Stimulated activated CD4-positive, alpha-beta T cell treated with anti-CD3 and anti-CD28 coated beads, Interleukin-4, amount 100 ng/mL, for 1 hour (primary cell): ENCODE data around the gene ATXN1.

Experiments used
- DNase-seq: peaks from one replicate; pipeline ENCODE4 v3.0.0-alpha.2; 2020

The ATXN1 gene

DNA sequence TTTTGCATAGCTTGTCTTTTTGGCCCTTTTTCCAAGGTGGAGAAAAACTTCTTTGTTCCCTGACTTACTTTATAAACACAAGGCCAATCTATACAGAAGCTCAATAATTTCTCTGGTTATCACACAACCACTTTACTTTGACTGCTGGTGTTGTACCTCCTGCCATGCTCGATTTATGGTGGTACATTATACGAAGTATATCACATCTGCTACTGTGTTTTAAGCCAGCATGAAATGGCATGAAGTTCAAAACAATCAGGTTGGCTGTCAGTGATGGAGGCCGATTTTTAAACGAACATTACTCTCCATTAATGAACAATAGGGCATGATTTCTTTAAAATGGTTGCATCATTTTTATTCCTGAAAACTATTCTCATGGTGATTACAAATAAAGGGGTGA is 21.0 kb upstream of the ATXN1 start:
- DNase-seq = no peak

DNA sequence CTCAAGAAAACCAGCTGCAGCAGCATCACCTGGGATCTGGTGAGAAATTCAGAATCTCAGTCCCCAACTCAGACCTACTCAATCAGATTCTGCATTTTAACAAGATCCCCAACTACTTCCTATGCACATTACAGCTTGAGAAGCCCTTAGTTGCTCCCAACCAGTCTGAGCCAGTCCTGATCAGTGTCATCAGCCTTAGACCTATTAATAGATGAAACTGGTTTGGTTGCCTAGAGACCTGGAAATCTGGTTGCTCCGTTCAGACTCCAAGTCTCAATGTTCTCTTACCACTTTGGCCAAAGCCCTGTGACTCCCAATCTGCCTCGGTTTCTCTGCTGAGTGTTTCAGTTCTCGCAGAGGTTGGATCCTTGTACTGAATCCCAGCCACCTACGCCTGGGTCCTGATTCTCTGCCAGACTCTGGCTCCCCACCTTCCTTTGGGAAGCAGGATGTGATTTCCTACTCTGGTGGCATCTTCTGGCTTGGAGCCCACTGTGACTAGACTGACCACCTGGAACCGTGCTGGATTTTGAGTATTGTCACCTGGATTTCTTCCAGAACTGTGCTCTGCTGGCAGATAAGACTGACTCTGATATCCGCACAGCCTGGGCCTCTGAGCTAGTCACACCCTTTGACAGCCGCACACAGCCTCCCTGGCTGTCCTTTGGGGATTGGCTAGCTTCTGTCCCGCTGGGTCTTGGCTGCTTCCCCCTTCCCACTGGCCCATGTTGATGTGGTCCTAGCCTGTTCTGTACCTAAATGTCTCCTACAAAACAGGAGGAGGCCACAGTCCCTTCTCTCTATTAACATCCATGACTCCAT is 20.3 kb upstream of the ATXN1 start:
- no peak for DNase-seq

DNA sequence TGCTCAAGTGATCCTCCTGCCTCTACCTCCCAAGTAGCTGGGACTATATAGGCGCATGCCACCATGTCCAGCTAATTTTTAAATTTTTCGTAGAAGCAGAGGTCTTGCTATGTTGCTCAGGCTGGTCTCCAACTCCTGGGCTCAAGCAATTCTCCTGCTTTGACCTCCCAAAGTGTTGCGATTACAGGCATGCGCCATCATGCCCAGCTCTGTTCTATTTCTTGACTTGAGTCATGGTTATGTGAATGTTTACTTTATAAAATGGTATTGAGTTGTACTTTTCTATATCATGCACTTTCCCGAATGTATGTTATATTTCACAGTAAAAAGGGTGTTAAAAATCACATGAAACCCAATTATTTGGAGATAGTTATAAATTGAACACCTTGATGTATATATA is 17.3 kb upstream of the ATXN1 start:
- DNase-seq = no peak

DNA sequence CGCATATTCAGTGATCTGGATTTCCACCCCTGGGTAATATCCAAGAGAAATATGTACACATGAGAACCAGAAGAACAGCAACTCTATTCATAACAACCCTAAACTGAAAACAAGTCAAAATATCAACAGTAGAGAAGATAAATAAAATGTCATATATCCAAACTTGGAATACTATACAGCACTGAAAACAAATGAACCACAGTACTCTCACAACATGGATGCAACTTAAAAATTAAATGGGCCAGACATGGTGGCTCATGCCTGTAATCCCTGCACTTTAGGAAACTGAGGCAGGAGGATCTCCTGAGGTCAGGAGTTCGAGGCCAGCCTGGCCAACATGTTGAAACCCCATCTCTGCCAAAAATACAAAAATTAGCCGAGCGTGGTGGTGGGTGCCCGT is 16.5 kb upstream of the ATXN1 start:
- no peak for DNase-seq

DNA sequence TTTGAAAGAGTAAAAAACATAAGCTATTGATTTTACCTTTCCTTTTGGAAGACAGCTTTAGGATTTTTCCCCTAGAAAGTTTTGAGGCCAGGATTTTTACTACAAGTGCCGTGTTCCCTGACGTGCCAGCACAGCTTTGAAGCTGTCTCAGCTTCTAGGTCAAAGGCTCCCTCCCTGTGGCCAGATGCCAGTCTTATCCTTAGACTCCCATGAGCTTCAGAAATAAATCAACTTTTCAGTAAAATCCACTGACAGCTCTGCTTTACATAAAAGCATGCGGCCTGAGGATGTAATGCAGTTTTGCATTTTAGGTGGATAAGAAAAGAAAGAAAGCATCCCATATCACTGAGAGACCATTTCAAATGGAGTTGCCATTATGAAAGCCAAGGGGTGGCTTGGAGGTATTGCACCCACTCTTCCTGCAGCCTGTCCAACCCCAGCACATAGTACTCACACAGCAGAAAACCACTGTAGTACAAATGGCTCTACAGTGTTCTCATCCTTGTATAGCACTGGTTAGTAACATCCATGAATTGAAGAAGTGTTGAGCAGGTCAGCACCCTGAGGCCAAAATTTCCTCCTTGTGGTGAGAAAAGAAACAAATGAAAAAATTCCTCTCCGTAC is 15.2 kb upstream of the ATXN1 start:
- no peak for DNase-seq

DNA sequence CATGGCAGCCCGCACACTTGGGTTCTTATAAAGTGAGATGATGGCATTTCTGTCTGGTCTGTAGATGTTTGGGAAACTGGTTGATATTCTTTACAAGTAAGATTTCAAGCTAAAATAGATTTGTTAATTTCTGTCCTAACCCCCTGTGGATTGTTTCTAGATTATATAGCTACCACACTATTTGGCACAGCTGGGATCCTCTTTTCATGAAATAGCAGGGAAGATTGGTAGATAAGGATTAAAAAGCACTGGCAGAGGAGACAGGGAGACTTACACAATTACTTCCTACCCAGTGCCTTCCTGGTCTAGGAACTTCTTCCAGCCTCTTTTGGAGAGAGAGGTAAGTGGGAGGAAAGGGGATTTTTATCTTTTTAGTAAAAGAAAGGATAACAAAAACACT is 13.2 kb upstream of the ATXN1 start:
- DNase-seq = no peak

DNA sequence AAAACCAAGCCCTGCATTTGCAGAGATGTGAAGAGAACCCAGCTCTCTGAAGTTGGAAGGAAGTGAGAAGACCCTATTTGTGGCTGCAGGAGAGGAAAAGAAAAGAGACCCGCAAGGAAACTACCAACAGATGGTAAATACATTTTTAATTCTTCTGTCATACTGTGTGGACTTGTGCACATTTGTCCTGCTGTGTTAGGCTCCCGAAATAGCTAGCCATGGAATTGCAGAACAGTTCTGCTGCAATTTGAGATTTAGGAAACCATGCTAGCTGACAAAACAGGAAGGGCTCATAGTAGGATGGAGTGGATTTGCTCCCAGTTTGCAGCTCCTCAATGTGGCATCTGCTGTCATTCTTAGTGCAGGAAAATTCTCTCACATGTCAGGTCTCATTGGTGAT is 12.1 kb upstream of the ATXN1 start:
- no peak for DNase-seq

DNA sequence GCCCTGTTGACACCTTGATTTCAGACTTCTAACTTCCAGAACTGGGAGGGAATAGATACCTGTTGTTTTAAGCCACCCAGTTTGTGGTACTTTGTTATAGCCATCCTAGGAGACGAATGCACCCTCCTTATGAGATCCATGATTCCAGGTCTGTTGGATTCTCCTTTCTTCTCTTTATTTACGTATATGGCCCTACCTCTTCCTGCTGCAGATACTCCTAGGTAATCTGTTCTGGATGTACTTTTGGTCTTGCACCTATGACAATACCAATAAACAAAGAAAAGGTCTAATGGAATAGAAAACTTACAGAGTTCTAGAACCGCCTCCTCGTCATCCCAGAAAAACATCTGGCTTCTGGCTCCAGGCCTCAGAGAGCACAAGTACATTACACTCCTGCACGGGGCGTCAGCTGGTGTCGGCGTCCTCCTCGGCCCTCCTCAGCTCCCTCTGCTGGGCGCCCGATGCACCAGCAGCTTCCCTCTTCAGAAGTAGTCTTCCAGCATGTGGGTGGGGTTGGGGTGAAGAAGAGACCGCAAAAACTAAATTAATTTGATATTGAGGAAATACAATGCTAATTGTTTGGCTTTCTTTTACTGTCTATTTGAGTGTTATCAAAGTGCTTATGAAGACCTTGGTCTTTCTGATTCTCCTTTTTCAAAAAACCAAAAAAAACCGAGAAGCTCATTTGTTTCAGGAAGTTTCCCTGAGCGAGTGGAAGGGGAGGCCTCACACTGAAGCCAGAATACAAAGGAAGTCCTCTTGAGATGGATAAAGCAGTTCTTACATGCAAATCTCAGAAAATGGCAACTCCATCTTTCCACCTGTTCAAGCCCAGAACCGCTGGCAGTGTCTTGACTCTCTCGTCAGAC is 9.7 kb upstream of the ATXN1 start:
- peak; percentile 79 for DNase-seq

DNA sequence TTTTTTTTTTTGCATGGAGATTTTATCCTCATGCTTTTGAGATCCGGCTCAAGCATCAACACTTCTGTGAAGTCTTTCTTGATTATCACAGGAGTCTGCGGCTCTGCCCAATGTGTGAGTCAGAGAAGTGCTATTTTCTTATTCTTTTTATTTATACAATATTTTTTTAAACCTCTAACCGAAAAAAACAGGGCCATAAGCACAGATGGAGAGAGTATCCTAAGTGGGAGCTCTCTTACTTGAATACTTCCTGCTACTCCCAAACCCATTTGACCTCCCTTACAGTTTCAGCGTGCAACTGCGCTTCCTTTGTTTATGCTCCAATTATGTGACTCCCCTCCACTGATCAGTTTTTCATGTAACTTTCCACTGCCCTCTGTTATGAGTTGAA is 8.7 kb upstream of the ATXN1 start:
- DNase-seq = no peak

DNA sequence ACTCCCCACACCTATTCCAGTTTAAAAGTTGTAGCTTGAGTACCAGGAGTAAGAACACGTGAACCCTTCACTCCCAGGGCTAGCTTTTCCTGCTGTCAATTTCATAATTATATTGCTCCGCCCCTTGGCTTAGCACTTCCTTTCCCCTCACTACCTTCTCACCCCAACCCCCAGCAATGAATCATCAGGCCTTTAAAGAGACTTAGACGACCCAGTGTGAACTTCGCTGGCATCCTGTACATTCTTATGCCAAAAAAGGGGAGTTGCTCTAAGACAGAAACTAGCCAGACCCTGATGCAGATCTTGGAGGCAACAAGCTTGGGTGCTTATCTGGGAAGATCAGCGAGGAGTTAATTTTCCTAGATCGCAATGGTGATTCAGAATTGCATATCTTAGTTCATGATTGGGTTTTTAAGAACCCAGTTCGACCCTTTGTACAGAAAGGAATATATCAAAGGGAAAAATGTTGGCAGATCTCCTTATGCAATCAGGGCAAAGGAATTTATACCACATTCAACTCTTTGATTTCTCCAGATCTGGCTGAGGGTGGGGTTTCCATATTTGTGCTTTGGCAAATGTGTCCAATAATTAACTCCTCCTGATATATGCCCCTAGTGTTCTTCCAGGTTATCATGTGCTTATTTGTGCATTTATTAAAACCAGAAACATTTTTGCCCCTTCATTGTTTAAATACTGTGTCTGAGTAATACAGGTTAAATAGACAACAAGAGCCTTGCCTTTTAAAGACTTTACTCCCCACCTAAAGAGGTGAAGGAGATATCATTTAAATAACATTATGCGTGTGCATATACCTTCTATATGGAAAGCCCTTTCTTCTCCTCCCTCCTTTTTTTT is 8.1 kb upstream of the ATXN1 start:
- peak; percentile 51 for DNase-seq

DNA sequence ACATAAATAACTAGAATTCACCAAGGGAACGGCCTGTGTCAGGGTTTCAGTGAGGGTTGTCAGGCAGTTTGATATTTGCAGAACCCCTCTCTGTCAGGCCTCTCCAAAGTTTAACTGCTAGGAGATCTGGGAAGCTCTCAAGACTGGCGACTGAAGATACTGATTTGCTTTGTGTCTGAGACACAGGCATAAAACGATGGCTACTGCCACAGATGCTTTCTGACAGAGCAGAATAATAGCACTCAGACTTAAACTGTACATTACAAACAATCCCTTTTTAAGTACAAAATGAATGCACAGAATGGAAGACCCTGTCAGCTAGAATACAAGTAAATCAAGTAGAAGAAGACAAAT is 7.2 kb upstream of the ATXN1 start:
- no peak for DNase-seq

DNA sequence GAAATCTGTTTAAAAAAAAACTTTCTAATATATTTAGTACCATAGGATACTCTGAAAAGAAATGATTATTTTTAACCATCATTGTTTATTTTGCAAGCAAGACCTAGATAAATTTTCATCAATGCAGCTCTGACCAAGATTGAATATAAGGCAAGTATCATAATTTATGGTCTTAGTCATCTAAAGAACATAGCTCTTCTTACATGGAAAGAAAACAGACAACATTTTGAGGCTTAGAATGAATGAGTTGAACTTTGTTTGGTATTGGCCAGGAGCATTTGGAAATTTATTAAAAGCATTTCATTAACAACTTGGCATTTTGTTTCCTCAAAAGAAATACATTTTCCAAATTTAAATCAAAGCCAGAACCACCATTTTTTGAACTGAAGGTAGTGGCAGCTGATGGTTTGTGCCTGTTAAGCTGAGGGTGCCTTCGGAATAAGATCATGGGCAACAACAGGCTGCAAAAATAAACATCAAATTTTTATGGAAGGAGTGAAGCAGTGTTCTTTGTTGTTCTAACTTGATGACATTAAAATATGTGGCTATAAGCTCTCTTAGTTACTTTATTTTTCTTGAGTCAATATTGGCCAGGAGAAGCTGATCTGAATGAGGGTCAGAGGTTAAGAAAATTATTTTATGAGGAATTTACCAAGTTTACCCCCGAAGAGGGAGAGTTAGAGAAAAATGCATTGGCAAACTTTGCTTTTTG is 6.7 kb upstream of the ATXN1 start:
- DNase-seq = no peak

DNA sequence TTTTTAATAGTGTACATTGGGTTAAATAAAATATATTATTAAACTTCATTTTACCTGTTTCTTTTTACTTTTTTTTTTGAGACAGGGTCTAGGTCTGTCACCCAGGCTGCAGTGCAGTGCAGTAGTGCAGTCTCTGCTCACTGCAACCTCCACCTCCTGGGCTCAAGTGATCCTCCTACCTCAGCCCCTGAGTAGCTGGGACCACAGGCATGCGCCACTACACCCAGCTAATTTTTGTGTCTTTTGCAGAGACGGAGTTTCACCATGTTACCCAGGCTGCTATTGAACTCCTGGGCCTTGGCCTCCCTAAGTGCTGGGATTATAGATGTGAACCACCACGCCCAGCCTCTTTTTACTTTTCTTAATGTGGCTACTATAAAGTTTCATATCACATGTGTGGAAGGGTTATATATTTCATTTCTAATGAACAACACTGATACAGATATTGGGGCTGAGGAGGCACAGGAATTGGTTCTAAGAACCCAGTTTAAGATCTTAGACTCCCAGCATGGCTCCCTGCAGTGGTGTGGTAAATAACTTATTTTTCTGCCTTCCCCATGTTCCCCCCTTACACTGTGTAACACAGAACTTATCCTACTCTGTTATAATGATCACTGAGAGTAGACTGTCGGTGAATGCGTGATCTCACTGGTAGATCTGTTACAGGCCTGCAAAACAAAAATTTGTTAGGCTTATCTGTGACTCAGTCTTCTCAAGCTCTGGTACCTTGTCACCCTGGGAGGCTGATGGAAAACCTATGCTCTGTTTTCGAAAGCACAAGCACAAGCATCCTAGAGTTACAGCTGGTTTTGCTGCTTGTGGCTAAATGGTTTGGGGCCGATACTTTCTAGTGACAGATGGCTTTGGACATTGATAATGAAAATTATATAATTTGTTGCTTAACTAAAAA is 5.8 kb upstream of the ATXN1 start:
- DNase-seq = no peak

DNA sequence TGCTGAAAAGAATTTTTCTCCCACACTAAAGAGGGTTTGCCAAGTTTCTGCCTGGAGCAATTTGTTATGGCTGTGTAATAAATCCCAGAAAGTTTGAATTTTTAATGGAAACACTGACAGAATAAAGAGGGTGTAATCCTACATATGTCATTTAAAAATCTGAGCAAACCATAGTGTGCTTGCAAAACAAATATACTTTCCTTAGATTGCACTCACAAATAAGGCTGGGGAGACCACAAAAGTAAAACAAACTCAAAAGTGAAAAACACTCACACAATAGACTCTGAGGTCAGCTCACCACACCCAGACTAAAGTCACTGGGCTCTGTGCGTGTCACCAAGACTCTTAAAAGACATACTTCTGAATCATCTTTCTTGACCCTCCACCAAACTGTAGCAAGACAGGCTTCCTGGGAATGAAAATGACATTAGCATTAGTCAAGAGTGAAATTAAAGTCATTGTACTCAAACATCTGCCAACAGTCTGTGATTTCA is 4.8 kb upstream of the ATXN1 start:
- DNase-seq = peak; percentile 16

DNA sequence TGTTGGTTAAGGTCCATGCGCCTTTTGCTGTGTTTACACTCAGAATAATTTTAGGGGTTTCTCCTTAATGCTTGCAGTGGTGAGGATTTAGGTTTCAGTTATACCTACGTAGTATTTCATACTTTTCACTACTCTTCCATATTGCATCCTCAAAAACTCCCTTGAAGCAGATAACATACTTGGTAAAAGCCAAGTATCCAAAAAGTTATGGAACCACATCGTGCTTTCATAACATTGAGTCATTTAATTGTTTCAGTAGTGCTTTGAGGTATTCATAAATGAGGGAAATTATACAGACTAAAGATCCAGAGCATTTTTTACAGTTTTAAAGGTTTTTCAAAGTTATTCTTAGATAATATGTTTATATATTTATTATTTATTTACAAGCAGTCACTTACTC is 4.0 kb upstream of the ATXN1 start:
- DNase-seq = no peak

DNA sequence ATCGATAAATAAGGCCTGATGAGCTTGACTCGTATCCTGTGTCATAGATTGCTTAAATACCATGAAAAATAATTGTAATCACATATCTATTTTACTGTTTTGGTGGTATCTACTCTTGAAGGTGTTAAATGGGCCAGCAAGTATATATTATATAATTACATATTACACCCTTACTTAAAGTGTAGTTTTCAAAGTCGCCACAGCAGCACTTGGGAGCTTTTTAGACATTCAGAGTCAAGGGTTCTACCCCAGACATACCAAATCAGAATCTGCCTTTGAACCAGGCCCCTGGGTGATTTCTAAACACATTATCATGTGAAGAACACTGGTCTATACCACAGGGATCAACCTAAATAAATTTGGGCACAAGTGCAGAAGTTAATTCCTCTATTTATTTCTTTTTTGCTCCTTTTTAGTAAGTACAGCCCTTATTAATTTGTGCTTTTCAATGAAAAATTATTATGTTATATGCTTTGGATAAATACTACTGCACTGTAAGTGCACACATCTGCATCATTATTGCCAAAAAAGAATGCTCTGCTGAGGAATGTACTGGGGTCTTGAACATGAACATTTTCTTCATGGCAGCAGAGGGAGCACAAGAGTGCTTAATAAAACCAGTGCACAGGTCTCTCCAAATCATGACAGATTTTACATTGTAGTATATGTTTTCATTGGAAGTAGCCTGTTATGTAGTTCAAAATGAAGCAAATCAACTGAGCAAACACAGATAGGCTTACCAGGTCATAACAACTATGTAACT is 3.1 kb upstream of the ATXN1 start:
- DNase-seq = no peak

DNA sequence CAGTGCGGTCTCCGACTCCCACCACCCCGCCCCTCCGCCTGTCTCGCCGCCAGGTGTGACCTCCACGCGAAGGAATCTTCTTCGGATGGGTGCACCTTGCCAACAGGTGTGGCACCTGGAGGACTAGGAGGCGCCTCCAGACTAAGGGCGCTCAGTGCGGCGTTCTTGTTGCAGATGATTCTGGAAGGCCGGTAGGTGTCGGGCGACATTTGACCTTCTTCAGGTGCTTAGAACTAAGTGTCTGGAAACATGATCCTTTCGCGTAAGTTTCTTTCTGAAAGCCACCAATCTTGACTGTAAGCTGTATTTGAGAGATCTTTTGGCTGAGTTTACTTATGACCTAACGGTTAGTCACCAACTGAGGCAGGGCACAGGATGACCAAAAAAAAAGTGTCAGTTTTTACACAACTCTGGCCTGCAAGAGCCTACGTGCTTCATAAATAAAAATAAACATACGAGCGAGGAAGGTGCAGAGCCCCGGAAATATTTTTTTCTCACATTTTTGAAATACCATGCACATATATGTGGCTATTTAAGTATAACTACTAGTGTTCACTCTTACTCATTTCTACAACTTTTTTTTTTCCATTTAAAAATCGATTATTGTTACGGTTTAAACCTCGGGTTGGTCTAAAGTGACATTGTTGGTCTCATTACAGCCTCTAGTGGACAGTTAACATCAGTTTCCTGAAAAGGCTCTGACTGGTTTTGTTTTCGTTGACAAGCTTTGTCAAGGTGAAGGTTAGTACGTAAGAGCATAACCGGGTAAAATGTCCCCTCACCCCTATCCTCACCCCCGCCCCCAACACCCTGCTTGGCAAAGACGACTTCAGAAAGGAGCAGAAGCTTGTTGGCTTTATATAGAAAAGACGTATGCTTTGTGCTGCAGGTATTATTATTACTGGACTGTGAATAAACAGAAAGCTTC is 1.6 kb upstream of the ATXN1 start:
- DNase-seq = peak; percentile 54

DNA sequence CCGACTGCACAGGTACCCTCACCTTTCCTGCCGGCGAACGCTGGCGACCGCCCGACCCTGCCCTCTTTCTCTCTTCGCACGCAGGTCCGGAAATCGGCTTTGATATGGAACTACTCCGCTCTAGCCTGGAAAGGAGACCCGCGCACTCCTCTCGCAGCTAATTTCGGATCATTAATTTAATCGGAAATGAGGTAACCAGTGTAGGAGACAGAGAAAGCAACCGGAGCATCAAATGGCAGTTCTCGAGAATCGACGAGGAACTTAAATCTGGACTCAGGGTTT is 949 bp upstream of the ATXN1 start:
- no peak for DNase-seq
